Measurements from ENCODE around the gene BACE2. TPM values are rescaled to one million over a fixed set of nuclear protein-coding genes. Genes with fewer than 3 reads are reported as not detected.

Gene BACE2
- total and polyA plus RNA-seq, 2 donors (not counting 3 experiments of a cell fraction or from before 2014, with no cell fraction given): 113 to 184 TPM

- H3K4me2 ChIP-seq (ENCODE audit: insufficient read depth, low read length): no peak overlapping the region
- no peaks in the 10 kb centered on the region for H3K9me3 ChIP-seq (replicated peaks; ENCODE audit: control insufficient read depth, insufficient read depth, low read length)
- DNase-seq (ENCODE audit: low read depth, low spot score) (no peak), FAIRE-seq (no peak)
- H3K79me2 ChIP-seq (ENCODE audit: control insufficient read depth, insufficient read depth, low read length): no peaks in the 10 kb centered on the region
- no peaks in the 10 kb centered on the region for H4K20me1 ChIP-seq (replicated peaks; ENCODE audit: control insufficient read depth, extremely low read depth, insufficient read depth, low read length)
- POLR2A ChIA-PET: no interaction called here
- CTCF ChIA-PET: interaction anchor here (1.3 kb wide), 2 partner anchors 10 to 24 kb away, joined by 4 read pairs; no protein-coding TSS in a partner anchor
- no peak overlapping the region for H3K27ac ChIP-seq (ENCODE audit: insufficient read depth, low read depth, low read length)
- dilution Hi-C loops (cut with MboI; ENCODE audit: extremely low pct_ligation_motif_present, low sequenced_read_pairs) (no loop called here), intact Hi-C loops (cut with micrococcal nuclease) (no loop called here)
- no peaks in the 10 kb centered on the region for H3K9me1 ChIP-seq (replicated peaks; ENCODE audit: control insufficient read depth, extremely low read depth, insufficient read depth, low read length)
- H2AFZ ChIP-seq (ENCODE audit: low read depth, low read length): no peak overlapping the region
- no peaks in the 10 kb centered on the region for H3K36me3 ChIP-seq (ENCODE audit: control insufficient read depth in 2 of 2, extremely low read depth in 1 of 2, insufficient read depth in 2 of 2, low read length in 2 of 2)
- H3K9ac ChIP-seq (replicated peaks; ENCODE audit: extremely low read depth, insufficient read depth, low read length): no peak overlapping the region
- TF ChIP-seq GATA2 (IDR thresholded peaks at IDR 0.05; ENCODE audit: insufficient read depth, insufficient read length, low read depth, low read length) (no peak), FOS (IDR thresholded peaks at IDR 0.05; ENCODE audit: borderline replicate concordance, insufficient read depth, low read length) (no peak), EZH2 (IDR thresholded peaks at IDR 0.05; ENCODE audit: borderline replicate concordance, low read depth, low read length, severe bottlenecking) (no peak), POLR2A (IDR thresholded peaks at IDR 0.05; ENCODE audit: low read depth, low read length) (no peak), CTCF (IDR thresholded peaks at IDR 0.05; ENCODE audit: extremely low read depth in 1 of 2, insufficient read depth in 1 of 2, low read depth in 1 of 2, low read length in 2 of 2) (no peak), MAX (IDR thresholded peaks at IDR 0.05; ENCODE audit: insufficient read depth, insufficient read length) (no peak), JUN (IDR thresholded peaks at IDR 0.05; ENCODE audit: borderline replicate concordance, insufficient read depth, insufficient read length, low read depth) (no peak), MYC (IDR thresholded peaks at IDR 0.05; ENCODE audit: low read depth, low read length) (no peak), POLR2AphosphoS5 (IDR thresholded peaks at IDR 0.05; ENCODE audit: insufficient read depth, low read depth, low read length) (no peak)
- no peaks in the 10 kb centered on the region for H3K27me3 ChIP-seq (ENCODE audit: control insufficient read depth in 2 of 2, insufficient read depth in 2 of 2, low read length in 2 of 2)
- H3K4me3 ChIP-seq (replicated peaks in 1 of 3; ENCODE audit: insufficient read depth in 1 of 3, low read depth in 1 of 3, low read length in 3 of 3): no peak overlapping the region
- BruUV-seq (replicated peaks): no TSS peak
- no peaks in the 10 kb centered on the region for H3K4me1 ChIP-seq (ENCODE audit: control insufficient read depth, extremely low read depth, insufficient read depth, low read length)
Measured at GRCh38 chr21:41158026-41158425, 9.9 kb upstream of the BACE2 start.
